Kasumi-1 (cell line): Measurements from ENCODE around the gene WDR27.
"Not testable (repeated sequence)": the region's sequence is repeated elsewhere in the genome, so short reads cannot be mapped to it uniquely, and the experiment has no call there.

Experiments used
- DNase-seq, 2 experiments: peaks; one replicate each; lab custom pipeline; 2025; lab: John Stamatoyannopoulos, UW

The WDR27 gene

DNA sequence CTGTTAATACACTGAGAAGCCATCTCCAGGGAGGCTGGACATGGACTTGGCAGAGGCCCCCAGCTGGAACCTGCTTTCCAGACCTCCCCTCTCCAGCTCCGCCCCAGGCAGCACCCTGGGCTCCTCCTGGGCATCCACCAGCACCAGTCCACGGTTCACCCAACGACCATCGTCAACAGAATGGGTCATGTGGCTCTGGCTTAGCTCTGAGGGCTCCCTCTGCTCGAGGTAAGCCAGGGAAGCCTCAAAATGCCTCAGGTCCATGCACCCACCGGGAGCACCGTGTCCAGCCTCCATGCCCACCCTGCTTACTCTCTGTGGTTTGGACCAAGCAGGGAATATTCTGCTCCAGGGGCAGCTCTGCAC, 40.5 kb downstream of the WDR27 start:
- DNase-seq: no peak

DNA sequence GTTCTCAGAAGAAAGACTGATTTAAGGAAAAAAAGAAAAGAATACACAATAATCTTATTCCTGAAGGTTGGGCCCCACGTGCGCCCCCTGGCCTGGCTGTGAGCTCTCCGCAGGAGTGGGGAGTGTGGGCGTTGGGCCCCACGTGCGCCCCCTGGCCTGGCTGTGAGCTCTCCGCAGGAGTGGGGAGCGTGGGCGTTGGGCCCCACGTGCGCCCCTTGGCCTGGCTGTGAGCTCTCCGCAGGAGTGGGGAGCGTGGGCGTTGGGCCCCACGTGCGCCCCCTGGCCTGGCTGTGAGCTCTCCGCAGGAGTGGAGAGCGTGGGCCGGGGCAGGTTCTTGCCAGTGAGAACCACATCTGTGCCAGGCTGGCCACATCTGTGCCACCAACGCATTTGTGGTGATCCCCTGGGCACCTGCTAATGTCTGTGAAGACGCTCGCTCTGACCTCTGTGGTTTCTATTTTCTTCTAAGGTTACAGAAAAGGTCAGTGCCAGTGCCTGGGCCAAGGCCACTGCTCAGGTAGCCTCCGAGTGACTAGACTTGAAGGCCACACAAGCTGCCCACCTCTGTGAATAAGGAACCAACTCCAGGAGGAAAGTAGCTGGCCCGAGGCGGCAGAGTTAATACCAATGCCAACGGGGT, 41.0 kb downstream of the WDR27 start:
- no peak for DNase-seq

DNA sequence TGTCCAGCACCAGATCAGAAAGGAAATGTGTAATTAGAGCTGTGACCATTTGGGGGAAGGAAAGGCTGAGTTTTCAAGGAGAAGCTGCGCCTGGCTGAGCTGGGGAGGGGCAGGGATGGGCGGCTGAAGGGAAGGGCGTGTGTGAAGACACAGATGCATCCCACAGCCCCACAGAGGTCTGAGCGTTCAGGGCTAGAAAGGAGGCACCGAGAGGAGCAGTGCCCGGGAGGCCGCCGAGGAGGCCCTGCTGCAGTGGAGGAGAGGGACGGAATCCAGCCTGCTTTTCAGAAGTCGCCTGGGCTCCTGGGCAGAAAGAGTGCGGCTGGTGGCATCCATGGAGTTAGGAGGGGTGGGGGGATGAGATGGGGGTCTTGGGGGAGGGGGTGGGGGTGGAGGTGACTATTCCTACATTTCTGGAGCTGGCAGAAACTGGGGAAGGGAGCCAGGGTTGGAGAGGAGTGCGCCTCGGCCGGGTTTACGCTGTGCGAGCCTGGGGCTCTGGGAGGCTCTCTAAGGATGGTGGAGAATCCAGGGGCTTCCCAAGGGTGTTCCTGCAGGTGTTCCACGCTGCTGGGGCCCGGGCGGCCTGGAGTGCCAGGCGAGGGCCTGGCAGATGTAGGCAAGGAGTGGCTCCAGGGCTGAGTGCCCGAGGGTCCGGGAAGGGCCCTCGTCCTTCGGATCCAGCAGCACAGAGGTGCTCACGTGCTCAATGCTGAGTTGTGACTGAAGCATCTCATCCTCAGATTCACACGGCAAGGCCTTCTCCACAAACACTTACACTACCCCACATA, 41.8 kb downstream of the WDR27 start:
- DNase-seq: no peak

DNA sequence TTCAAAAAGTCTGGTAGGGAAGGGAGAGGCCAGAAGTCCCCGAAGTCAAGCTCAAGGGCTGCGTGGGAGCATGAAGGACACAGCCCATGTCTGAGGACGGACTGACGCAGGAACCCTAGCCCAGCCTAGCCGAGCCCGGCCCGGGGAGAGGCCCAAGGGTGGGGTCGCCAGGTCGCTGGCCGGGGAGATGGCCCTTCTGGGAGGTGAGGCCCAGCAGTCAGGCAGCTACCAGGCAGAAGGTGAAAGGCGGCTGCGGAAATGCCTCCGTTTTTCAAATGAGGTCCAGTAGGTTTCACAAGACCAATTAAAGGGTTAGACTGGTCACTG, 44.6 kb downstream of the WDR27 start:
- no peak for DNase-seq

DNA sequence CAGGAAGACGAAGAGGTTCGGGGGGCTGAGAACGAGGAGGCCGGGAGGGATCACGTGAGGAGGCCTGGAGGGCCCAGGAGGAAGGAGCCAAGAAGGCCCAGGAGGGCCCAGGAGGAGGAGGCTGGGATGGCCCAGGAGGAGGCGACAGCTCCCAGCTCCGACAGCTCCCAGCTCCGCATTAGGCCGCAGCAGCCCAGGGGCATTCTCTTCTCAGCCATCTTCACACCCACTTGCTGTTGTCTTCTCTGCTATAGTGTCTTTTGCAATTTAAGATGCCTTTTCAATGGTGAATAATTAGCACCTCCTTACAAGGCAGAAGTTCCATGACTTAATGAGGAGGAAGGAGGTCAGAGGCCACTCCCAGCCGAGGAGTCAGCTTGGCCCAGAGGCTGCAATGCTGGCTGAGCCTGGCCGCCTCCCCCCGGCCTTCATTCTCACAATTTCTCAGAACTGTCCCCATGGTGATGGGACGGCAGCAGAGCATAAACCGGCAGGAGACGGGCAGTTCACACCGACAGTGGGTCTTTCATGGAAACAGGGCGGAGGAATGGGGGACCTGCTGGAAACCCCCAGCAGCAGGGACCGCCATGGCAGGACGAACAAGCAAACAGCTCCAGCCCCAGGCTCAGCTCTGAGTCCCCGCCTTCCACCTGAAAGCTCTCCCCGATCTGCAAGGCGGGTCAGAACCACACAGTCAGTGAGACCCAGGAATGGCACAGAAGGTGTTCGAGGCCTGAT, 45.1 kb downstream of the WDR27 start:
- no peak for DNase-seq

DNA sequence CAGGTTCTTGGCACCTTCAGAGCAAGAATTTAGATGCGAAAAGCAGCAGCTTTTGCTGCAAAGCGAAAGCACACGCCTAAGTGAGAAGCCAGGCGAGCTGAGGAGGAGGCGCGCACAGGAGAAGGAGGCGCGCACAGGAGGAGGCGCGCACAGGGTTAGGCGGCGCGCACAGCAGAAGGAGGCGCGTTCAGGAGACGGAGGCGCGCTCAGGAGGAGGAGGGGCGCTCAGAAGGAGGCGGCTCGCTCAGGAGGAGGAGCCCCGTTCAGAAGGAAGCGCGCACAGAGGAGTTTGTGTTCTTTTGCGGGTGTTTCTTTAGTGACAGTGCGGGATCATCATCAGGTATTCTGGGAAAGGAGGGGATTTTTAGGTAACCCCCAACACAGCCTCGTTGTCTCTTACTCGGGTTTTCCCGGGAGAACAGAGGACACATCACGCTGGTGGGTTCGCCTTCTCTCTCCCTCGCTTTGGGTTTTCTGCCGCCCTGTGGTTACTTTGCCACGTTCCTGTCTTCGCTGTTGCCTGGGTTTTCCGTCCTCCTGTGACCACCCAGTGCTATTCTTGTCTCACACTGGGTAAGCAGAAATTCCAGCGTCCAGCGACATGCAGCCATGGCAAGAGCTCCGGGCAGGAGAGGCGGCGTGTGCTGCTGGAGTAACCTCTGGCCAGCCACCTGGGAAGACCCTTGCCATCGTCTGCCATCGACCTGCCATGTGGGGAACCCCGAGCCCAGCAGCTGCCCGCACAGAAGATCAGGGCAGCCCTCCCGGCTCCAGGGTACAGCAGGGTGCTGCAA, 47.0 kb downstream of the WDR27 start:
- no peak for DNase-seq

DNA sequence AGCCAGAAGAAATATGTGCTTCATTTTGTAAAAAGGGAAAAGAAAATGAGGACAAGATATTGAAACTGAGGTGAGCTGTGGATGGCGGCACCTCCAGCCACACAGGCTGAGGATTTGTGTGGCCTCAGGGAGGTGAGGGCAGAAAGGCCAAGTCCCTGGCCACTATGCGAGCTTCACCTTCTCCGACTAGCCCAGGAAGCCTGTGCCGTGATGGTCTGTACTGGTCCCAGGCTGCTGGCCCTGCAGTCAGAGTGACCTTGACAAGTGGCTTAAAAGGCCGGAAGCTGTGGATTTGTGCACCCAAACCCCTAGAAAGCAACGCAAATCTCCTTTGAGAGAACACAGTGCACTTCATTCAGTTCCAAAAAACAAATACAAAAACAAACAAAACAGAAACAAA, 48.1 kb downstream of the WDR27 start:
- DNase-seq: no peak

DNA sequence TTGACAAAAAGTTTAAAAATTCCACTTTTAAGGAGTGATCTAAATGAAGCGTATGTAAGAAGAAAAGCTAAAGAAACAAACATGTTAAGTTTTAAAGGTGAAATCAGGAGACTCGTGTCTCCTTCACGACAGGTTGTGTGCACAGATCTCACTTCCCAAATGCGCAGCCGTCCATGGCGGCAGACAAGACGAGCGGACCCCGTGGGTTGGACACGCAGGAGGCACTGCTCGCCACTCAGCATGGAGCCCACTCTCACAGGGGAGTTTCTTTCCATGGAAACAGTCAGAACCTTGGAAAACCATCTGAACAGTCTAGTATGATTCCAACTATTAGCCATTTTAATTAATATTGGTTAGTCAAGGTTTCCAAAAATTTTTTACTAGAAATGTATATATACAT, 48.9 kb downstream of the WDR27 start:
- DNase-seq: no peak

DNA sequence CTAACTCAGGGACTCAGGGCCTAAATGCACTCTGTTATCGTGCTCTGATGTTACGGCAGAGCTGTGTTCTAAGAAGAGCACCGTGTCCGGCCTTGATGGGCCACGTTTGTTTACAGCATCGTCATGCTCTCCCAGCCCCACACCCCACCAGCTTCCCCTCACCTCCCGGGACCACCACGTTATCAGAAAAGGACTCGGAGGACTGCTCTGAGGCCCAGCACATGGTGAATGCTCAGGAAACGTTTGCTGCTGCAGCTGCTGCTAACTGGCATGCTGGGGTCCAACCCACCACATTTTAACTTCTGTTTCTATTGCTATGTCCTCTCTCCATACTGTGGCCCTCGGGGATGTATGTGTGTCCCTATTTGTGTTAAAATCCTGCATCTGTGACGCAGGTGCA, 50.3 kb downstream of the WDR27 start:
- DNase-seq: no peak

DNA sequence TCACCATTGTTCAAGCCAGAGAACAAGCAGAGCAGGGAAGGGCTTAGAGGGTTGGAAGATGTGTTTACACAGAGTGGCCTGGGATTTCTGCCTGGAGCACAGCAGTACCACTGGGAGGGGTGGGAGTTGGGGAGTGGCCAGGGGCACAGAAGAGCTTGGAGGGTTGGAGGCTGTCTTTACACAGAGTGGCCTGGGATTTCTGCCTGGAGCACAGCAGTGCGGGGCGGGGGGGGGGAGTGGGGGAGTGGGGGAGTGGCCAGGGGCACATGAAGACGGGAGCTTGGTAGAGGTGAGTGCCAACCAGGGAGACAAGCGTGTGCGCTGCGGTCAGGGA, 50.9 kb downstream of the WDR27 start:
- no peak for DNase-seq

DNA sequence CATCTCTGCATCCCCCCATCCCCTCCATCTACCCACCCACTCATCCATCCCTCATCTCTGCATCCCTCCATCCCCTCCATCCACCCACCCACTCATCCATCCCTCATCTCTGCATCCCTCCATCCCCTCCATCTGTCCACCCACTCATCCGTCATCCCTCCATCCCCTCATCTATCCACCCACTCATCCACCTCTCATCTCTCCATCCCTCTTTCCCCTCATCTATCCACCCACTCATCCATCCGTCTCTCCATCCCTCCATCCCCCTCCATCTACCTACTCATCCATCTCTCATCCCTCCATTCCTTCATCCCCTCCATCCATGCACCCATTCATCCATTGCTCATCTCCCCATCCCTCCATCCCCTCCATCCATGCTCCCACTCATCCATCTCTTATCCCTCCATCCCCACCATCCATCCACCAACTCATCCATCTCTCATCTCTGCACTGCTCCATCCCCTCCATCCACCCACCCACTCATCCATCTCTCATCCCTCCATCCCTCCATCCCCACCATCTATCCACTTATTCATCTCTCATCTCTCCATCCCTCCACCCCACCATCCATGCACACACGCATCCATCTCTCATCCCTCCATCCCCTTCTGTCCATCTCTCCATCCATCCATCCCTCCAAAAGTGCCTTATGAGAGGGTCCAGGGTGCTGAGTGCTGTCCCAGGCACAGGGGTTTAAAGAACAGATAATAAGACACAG, 51.4 kb downstream of the WDR27 start:
- no peak for DNase-seq

DNA sequence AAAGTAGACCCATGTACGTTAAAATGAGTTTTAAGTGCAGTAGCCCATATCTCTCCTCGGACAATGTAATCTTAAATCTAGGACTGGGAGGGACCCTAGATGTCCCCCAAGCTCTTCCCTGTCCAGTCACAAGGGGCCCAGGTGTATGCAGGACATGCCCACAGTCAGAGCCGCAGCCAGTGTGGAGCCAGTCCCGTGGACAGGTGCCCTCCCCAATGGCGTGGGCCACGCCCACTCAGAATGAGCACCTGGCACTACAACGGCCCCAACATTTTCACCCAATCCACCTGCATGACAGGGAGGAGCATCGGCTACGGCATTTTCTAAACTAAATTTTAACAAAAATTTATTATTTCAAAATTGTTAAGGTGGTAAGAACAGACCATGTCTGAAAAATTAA, 53.2 kb downstream of the WDR27 start:
- no peak for DNase-seq

DNA sequence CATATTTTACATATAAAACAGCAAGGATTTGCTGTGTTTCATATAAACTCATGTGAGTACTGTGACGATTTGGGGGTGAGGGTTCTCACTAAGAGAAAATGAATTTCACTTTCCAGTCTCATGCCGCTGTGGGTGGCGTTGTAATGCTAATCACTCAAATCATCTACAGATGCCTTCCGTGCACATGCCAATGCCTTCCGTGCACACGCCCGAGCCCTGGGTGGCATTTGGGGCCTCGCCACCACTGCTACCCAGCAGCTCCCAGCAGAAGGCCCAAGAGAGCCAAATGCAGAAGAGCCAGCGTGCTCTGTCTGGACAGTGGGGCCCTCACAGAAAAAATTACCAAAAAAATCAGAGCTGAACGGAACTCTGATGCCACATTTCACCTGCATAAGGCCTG, 53.7 kb downstream of the WDR27 start:
- DNase-seq: no peak

DNA sequence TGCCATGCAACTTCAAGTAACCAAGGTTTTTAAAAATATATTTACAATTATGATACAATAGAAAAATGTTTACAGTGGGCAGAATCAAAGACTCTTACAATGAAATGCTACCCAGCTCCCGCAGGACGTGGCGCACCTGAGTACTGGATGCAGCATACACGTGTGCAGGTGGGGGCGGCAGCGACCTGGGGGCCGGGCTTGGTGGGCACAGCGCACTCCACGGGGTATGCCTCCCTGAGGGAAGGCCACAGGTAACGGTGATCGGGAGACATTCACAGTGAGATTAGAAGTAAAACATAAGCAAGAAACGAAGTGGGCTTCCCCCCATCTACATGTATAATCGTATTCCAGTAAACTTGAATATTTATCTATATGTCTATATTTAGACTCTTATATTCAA, 54.2 kb downstream of the WDR27 start:
- DNase-seq: no peak

DNA sequence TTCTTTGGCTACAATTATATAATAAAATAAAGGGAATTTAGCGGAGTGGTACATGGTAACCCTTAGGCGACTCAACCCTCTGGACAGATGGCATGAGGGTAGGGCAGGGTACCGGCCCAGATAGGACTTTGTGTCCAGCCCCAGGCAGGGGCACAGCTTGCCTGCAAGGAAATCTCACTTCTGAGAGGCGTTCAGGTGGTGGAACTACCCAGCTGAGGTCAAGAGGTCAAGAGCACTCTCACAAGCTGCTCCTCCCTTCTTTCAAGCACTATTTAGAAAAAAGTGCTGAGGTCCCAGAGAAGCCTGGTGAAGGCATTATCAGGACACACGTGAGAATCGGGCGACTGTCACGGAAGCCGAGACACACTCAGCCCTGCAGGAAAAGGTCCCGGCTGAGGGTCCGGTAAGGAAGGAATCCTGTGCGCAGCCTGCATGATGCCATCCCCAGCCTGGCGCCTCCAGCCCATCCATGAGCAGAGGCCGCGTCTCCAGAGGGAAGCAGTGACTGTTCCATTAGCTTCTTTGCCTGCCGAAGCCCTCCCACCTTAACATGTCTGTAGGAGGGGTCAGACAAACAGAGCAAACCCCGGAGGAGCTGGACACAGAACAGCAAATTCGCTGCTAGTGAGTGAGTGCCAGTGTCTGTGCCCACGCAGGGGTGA, 54.8 kb downstream of the WDR27 start:
- DNase-seq: no peak

DNA sequence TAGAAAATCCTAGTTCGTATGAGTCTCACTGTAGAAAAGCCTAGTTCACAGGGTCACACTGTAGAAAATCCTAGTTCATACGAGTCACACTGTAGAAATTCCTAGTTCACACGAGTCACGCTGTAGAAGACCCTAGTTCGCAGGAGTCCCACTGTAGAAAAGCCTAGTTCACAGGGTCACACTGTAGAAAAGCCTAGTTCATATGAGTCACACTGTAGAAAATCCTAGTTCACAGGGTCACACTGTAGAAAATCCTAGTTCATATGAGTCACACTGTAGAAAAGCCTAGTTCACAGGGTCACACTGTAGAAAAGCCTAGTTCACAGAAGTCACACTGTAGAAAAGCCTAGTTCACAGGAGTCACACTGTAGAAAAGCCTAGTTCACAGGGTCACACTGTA, 56.4 kb downstream of the WDR27 start:
- DNase-seq: not testable (repeated sequence)

DNA sequence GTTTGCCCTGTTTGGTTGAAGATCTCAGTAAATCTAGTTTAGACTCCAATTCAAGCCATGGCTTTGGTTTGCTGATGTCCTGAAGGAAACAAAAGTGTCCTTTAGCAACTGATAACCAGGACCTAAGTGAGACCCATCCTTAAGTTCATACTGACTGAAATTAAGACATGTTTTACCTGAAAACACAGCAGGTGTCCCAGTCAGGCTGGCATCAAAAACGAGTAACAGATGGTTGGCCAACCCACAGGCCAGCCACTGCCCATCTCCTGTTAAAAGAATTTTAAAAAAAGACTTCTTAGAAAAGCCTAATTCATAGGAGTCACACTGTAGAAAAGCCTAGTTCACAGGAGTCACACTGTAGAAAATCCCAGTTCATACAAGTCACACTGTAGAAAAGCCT, 58.3 kb downstream of the WDR27 start:
- DNase-seq: no peak

DNA sequence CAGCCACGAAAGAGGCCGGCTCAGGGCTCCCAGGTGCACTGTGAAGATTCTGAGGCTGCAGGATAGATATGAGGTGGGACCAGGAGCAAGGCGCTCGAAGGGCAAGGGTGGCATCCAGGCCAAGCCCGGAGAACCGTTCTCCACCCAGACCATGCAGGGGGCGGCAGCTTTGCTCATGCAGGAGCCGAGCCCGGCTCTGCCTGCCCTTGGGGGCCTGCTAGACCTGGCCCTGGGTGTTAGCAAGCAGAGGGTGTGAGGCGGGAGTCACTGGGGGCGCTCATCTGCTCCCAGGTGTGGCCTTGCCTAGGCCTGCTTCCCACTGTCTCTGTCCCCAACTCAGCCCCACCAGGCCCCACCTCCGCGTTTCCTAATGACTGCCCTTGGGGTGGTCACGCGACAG, 59.4 kb downstream of the WDR27 start:
- no peak for DNase-seq

DNA sequence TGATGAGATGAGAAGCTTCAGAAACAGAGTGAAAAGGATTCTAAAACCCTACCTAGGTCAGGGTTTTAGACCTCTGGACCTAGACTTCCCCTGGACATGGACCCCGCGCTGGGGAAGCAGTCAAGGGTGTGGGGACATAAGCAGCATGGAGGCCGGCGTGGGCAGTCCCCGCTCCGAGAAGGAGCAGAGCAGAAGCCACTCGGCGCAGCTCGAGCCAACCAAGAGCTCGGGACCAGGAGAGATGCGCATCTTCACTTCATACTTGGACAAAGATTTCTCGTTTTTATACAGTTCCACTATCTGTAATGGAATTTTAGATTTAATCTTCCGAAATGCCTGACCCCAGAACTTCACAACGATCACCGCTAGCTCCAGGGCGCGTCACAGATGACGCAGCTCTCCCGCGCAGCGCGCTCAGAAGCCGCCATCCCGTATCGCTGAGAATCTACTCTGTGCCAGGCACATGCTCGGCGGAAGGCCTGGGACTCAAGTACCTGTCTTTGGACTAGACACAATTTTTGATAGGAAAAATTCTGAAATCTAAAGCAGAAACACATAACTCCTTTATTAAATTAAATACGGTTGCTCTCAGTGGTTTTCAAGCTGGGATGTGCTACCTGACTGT, 60.3 kb downstream of the WDR27 start:
- no peak for DNase-seq

DNA sequence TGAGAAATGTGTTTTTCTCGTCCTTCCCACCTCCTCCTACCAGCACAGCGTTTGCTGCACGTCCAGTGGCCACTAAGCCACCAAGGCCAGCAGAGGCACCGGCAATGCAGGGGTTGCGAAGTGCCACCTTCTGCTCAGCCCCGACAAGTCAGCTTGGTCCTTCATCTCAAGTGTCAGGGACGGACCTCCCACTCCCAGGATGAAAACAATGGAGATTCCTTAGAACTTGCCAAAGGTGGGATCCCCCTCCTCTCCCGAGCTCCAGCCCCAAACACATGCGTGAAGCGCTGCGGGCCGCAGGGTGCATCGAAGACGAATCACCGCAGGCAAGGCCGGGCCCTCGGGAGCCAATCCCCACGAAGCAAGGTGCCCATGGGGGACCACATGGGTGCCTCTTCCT, 60.8 kb downstream of the WDR27 start:
- no peak for DNase-seq

DNA sequence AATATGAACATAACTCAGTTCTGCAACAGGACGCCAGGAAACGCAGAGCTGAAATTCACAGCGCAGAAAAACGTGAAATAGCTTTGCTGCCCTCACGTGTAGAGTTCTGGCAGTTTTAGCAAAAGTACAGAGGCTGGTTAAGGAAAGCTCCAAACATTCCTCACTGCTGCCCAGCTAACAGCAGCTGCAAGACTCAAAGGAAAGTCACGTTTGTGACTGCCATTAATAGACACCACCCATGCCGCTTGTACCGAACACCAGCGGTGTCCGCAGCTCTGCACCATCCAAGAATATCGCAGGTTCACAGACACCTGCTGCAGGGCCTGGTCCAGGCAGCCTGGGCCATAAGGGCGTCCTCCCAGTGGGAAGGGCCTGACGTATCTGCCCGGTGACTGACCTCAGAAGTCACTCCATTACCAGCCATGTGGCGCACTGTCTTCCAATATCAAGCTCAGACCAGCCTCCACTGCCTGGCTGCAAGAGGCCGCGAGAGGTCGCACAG, 61.4 kb downstream of the WDR27 start:
- no peak for DNase-seq
